ENCODE measurements around the gene CASK. TPM values are rescaled to one million over a fixed set of nuclear protein-coding genes. Genes with fewer than 3 reads are reported as not detected.

The CASK gene
- total and polyA plus RNA-seq, 9 of the 15 experiments (the other 6 are each of a cell fraction or from before 2014, with no cell fraction given): 1.3 to 7.4 (median 5.2) TPM

- BruUV-seq (replicated peaks): no TSS peak
- WGBS (ENCODE audit: insufficient coverage, low coverage, missing lambda C conversion rate): 26% methylated on average over 2 of the region's 2 CpGs
- no peak for TF ChIP-seq PURB (CRISPR knock-in tag; IDR thresholded peaks at IDR 0.05; ENCODE audit: low read depth)
- TF ChIP-seq ZNF639 (CRISPR knock-in tag; conservative IDR thresholded peaks at IDR 0.05 in 1 of 2, IDR thresholded peaks at IDR 0.05 in 1 of 2): no peak
- no peak for TF ChIP-seq SRSF7 (optimal IDR thresholded peaks at IDR 0.05; ENCODE audit: low read depth, low read length)
- TF ChIP-seq SRSF3 (IDR thresholded peaks at IDR 0.05; ENCODE audit: insufficient read depth, low read length): no peak
- TF ChIP-seq BDP1 (IDR thresholded peaks at IDR 0.05; ENCODE audit: insufficient read depth, insufficient read length): no peak
- TF ChIP-seq RBM39 (optimal IDR thresholded peaks at IDR 0.05; ENCODE audit: low read depth, low read length): no peak
- no peak for TF ChIP-seq MTA1 (IDR thresholded peaks at IDR 0.05; ENCODE audit: borderline replicate concordance)
- TF ChIP-seq ZNF133 (CRISPR knock-in tag; IDR thresholded peaks at IDR 0.05): no peak
- no peak for TF ChIP-seq TSHZ1 (CRISPR knock-in tag; IDR thresholded peaks at IDR 0.05)
- TF ChIP-seq NKRF (IDR thresholded peaks at IDR 0.05; ENCODE audit: borderline replicate concordance): no peak
- TF ChIP-seq BMI1 (IDR thresholded peaks at IDR 0.05; ENCODE audit: low read length): no peak
- TF ChIP-seq XRCC3 (IDR thresholded peaks at IDR 0.05): no peak
- TF ChIP-seq ESRRB (CRISPR knock-in tag; IDR thresholded peaks at IDR 0.05; ENCODE audit: borderline replicate concordance): no peak
- TF ChIP-seq HDGF (IDR thresholded peaks at IDR 0.05): no peak
- no peak for TF ChIP-seq ZNF253 (CRISPR knock-in tag; conservative IDR thresholded peaks at IDR 0.05)
- no peak for TF ChIP-seq JUND (IDR thresholded peaks at IDR 0.05; ENCODE audit: borderline replicate concordance, low read depth, low read length)
- no peak for TF ChIP-seq JUND (tag; IDR thresholded peaks at IDR 0.05; ENCODE audit: borderline replicate concordance, low read depth, low read length)
- no peak for TF ChIP-seq TSC22D4 (tag; IDR thresholded peaks at IDR 0.05)
Measured at GRCh38 chrX:41730081-41730480, 193.3 kb downstream of the CASK start.

More at GRCh38 chrX:41730081-41730480, 193.3 kb downstream of the CASK start:
- Histone ChIP-seq H3K9me1 (ENCODE audit: control insufficient read depth, insufficient read depth, low read length) (no peaks in the 10 kb centered on the region), H2AFZ (ENCODE audit: low read depth, low read length) (no peak overlapping the region), H4K20me1 (replicated peaks; ENCODE audit: control insufficient read depth, insufficient read depth, low read length) (no peaks in the 10 kb centered on the region), H3K79me2 (ENCODE audit: control insufficient read depth, insufficient read depth, low read length) (no peaks in the 10 kb centered on the region), H3K4me3 (no peak overlapping the region), H3K4me2 (ENCODE audit: insufficient read depth, low read length) (no peak overlapping the region), H3K4me1 (replicated peaks in 1 of 2; ENCODE audit: control insufficient read depth in 2 of 2, insufficient read depth in 2 of 2, low read length in 2 of 2) (no peaks in the 10 kb centered on the region), H3K27me3 (ENCODE audit: control insufficient read depth in 2 of 2, insufficient read depth in 2 of 2, low read length in 2 of 2) (no peaks in the 10 kb centered on the region), H3K36me3 (ENCODE audit: control insufficient read depth, insufficient read depth, low read length) (no peaks in the 10 kb centered on the region), H3K9ac (ENCODE audit: insufficient read depth in 1 of 2, low read depth in 2 of 2, low read length in 2 of 2) (no peak overlapping the region), H3K9me3 (replicated peaks; ENCODE audit: control insufficient read depth, insufficient read depth, low read depth, low read length) (no peaks in the 10 kb centered on the region), H3K27ac (ENCODE audit: extremely low read depth, low read depth, low read length) (no peak overlapping the region)
- ATAC-seq (no peak), DNase-seq (ENCODE audit: extremely low read depth in 1 of 4, low spot score in 3 of 4) (no peak), FAIRE-seq (no peak)
- in situ Hi-C loops (cut with MboI) (no loop called here), intact Hi-C loops (cut with micrococcal nuclease) (no loop called here)
- ChIA-PET POLR2A (interaction anchor here (0.6 to 0.9 kb wide), 2 partner anchors 29 to 187 kb away, joined by 3 to 5 read pairs; no protein-coding TSS in a partner anchor), CTCF (ENCODE audit: low intra/inter-chr PET ratio) (no interaction called here)
